ENCODE data around the gene ZBTB11.
A peak's percentile ranks its signal among the peaks of the same experiment; 100 is the strongest.
"Not testable (repeated sequence)": the region's sequence is repeated elsewhere in the genome, so short reads cannot be mapped to it uniquely, and the experiment has no call there.

ZBTB11 gene, protein sequence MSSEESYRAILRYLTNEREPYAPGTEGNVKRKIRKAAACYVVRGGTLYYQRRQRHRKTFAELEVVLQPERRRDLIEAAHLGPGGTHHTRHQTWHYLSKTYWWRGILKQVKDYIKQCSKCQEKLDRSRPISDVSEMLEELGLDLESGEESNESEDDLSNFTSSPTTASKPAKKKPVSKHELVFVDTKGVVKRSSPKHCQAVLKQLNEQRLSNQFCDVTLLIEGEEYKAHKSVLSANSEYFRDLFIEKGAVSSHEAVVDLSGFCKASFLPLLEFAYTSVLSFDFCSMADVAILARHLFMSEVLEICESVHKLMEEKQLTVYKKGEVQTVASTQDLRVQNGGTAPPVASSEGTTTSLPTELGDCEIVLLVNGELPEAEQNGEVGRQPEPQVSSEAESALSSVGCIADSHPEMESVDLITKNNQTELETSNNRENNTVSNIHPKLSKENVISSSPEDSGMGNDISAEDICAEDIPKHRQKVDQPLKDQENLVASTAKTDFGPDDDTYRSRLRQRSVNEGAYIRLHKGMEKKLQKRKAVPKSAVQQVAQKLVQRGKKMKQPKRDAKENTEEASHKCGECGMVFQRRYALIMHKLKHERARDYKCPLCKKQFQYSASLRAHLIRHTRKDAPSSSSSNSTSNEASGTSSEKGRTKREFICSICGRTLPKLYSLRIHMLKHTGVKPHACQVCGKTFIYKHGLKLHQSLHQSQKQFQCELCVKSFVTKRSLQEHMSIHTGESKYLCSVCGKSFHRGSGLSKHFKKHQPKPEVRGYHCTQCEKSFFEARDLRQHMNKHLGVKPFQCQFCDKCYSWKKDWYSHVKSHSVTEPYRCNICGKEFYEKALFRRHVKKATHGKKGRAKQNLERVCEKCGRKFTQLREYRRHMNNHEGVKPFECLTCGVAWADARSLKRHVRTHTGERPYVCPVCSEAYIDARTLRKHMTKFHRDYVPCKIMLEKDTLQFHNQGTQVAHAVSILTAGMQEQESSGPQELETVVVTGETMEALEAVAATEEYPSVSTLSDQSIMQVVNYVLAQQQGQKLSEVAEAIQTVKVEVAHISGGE

DNA sequence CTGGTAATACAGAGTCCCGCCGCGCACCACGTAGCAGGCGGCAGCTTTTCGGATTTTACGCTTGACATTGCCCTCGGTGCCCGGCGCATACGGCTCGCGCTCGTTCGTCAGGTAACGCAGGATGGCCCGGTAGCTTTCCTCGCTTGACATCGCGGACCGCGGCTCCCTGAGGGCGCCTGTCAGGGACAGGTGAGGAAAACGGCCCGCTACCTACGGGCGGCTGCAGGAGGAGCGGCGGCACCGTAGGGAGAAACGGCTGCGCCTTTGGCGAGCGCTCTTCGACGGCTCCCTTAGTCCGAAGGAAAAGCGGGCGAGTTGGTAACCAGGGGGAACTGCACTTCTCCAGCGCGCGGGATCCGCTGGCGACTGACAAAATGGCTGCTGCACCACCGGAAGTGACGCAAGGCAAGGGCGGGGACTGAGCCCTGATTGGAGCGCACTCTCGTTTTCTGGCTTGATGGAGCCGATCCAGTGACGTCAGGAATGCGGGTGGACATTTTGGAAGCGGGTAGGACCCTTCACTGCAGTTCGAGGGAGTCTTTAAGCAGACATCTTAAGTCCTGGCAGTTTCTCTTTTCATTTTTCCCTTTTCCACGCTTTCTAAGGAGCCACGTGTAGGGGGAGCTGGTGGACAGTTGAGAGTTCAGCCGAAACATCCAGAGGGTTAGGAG lies at the start of gene ZBTB11:
TSS of gene ZBTB11 (minus strand) at position 368 of the 671 bp plus-strand sequence. CDS start at position 150, 218 bp downstream.
- peak; percentile 99 for DNase-seq

DNA sequence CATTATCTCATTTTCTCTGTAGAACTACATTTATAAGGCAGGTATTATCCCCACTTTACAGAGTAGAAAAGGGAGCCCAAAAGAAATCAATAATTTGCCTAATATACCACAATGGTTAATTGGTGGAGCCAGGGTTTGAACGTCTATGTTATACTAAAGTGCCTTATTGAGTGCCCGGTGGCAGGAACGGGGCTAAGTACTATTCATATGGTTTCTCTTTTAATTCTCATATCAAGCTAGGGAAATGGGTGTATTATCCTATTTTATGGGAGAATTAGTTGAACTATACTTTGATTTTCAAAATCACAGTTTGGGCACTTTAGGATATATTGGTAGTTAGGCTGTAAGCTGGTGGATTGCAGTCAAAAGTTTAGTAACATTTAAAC lies 49.0 kb upstream of the ZBTB11 start:
- DNase-seq, result no peak

DNA sequence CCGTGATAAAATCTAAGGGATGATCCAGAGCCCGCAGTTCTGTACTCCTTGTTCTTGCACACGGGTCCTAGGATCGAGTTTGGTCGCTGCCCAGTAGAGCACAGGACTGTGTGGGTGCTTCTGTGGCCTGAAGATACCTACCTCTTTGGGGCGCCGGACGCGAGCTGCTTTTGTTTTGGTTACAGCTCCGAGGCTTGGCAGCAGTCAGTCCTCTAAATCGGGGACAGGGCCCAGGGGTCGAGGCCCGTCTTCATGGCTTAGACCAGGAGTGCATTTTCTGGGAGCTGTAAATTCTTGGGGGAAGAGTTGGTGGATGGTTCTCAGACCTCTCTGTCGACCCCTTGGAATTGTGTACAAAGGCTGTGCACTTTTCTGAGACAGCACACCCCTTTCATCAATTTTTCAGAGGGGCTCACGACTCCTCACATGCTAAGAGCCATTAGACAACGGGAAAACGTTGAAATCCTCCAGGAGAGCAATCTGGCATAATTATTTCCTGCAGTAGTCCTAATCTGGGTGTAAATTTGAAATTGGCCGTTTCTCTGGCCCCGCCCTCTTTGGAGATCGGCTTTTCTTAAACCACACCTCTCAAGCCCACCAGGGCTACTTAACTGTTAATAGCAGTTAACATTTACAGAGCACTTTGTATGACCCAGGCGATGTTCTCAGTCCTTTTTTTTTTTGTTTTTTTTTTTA lies 48.4 kb upstream of the ZBTB11 start:
- DNase-seq, result peak; percentile 45

DNA sequence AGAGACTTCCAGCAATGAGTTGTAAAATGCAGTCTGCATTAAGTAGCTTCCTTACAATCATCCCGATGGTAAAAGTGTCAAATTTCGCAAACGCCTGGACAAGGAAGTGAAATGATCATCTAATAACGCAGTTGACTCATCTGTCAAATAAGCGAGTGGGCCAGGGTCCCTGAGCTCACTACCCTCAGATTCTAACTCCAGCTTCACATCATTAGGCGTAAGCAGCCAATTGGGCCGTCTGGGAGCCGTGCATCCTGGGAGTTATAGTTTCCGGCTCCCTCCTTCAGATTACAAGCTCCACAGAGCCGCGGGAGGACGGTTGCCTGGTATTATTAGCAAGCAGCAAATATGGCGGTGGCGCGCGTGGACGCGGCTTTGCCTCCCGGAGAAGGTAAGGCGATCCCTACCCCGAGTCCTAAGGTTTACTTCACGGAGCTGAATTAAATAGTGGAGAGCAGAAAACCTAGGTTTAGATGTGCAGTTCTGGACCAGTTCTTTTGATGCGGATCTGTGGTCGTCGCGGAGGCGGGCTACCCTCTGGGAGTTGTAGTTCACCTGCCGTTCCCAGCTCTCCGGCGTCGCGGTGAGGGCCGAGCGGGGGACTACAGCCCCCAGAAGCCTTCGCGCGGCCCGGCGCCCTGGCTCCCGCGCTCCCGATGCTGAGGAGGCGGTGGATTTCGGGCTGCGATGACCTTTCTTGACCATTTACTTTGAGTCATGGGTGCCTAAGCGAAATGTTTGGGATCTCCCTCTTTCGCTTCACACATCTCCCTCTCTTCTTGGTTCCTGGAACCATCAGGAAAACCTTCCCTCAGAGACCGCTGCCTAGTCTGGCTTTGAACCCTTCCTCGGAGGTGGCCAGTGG lies 47.6 kb upstream of the ZBTB11 start, which contains the start of gene CEP97:
TSS of gene CEP97 (plus strand) at position 286 of the 865 bp plus-strand sequence. CDS start at position 349, 63 bp downstream.
- peak; percentile 92 for DNase-seq

DNA sequence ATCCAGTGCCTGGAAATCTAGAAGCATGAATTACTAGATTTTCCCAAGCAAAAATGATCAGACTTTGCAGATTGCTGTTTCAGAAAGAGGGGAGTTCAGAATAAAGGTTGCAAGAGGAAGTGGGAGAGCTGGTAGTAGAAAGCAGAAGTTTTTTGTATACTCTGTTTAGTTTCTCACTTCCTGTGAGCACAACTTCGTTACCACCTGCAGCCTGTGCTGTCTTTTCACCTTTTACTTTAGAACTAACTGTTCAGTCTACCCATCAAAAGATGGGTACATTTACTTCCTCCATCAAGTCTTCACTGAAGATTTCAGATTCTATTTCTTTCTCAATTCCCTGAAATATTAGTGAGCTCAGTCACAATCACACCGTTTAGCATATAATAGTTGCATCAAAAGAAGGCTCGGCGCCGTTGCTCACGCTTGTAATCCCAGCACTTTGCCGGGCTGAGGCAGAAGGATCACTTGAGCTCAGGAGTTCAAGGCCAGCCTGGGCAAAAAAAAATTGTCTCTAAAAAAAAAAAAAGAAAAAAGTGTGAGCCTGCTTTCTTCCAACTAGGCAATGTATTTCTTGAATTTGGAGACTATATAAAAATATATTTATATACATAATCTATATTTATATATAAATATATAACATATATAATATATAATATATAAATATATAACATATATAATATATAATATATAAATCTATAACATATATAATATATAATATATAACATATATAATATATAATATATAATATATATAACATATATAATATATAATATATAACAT lies 45.7 kb upstream of the ZBTB11 start:
- DNase-seq, result peak; percentile 82

DNA sequence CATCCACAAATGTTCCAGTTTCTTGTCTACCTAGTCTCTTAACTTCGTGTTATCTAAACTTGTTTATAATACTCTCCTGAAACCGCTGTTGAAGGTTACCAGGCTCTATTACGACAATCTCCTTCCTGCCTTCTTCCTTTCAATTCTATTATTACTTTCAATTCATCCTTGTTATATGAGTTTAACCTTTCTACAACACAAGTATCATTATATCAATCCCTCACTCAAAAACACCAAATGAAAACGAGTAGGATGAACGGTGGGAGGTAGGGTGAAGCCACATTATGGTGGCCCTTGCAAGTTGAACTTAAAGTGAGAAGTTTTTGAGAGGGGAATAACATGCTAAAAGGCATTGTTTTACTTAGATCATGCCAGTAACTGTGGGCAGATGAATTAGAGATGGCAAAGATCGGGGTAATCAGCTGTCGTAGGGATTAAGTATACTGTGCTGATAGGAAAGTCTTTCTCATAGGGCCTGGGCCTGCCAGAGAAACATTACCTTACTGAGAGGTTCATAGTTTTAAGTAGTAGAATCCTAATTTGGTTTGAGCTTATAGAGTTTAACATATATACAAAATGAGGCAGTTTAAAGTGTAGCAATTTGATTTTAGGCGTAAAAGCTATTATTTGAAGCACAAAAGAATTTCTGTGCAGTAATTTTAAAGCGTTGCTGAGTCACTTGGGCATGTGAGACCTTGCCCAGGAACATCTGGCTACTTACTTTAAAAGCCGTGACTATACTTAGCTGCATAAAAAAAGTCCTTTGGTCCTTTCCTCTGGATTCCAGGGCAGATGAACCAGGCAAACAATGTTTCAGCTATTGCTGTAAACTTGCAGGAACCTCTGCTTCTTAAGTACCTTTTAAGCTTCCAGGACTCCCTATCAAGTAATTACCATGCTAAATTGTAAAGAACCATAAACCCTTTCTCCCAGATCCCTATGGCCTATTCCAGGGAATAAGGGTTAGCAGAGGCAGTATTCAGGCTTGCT lies 44.2 kb upstream of the ZBTB11 start:
- peak; percentile 44 for DNase-seq

DNA sequence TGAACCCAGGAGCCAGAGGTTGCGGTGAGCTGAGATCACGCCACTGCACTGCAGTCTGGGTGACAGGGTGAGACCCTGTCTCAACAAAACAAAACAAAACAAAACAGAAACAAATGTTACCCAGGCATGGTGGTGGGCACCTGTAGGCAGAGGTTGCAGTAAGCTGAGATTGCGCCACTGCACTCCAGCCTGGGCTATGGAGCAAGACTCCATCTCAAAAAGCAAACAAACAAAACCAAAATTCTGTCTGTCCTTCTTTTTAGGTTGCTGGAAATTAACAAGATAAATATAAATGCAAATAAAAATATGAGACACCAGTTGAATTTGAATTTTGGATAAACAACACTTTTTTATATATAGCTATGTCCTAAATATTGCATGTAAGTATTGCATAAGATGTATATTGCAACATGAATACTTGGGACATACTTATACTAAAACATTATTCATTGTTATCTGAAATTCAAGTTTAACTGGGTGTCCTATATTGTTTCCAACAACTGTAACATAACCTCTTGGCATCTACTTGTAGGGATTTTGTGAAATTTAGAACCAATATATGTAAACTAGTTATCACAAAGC lies 42.8 kb upstream of the ZBTB11 start:
- no peak for DNase-seq

DNA sequence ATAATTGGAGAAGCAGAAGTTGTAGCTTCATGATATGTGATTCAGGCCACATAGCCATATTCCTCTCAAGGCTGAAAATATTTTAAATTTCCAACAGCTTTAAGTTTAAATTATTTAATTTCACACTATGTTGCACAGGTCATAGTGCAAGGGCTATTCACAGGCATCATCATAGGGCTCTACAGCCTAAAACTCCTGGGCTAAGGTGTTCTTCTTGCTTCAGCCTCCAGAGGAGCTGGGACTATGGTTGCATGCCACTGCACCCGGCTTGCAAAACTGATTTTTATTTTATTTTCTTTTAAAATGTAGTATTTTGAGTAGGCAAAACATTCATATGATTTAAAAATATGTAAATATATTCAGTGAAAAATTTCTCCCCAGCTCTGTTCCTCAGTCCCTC lies 41.5 kb upstream of the ZBTB11 start:
- no peak for DNase-seq

DNA sequence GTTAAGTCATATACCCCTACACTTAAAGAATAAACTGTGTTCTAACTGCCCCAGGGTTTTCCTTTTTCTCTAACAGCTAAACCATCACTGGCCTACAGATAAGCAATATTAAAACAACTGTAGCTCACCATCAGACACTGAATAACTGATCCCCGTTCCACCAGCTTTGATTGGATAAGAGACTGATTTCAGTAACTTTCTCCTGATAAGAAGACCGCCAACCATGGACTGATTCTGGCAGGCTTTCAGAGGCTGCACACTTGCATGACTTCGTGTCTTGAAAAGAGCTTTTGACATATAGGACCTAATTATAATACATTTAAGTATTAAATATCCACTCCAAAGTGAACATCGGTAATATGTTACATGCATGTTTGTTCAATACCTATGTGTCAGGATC lies 32.2 kb upstream of the ZBTB11 start:
- no peak for DNase-seq

DNA sequence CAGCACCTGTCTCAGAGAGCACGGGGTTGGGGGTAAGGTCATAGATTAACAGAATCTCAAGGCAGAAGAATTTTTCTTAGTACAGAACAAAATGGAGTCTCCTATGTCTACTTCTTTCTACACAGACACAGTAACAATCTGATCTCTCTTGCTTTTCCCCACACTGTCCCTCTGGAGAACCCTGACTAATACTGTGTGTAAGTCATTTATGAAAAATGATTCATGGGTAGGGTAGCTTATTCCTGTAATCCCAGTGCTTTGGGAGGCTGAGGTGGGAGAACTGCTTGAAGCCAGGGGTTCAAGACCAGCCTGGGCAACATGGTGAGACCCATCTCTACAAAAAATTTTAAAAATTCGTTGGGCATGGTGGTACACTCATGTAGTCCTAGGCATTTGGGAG lies 27.7 kb upstream of the ZBTB11 start:
- not testable (repeated sequence) for DNase-seq

DNA sequence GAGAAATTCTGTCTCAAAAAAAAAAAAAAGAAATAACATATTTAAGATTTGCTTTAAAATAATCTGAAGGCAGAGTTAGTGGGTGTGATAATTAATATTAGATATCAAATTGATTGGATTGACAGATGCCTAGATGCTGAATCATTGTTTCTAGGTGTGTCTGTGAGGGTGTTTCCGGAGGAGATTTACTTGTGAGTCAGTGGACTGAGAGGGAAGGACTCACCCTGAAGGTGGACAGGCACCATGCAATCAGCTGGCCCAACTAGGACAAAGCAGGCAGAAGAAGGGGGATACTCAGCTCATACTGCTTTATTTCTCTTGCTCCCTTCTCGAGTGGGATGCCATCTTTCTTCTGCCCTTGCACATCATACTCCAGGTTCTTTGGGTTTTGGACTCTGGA lies 26.2 kb upstream of the ZBTB11 start:
- DNase-seq, result no peak

DNA sequence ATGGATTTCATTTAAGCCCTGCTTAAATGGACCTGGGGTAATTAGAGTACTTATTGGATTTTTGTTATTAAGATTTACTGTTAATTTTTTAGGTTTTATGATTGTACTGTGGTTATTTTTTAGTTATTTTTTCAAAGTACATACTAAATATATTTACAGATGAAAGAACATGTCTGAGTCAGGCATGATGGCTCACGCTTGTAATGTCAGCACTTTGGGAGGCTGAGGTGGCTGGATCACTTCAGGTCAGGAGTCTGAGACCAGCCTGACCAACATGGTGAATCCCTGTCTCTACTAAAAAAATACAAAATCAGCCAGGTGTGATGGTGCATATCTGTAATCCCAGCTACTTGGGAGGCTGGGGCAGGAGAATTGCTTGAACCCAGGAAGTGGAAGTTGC lies 25.8 kb upstream of the ZBTB11 start:
- no peak for DNase-seq

DNA sequence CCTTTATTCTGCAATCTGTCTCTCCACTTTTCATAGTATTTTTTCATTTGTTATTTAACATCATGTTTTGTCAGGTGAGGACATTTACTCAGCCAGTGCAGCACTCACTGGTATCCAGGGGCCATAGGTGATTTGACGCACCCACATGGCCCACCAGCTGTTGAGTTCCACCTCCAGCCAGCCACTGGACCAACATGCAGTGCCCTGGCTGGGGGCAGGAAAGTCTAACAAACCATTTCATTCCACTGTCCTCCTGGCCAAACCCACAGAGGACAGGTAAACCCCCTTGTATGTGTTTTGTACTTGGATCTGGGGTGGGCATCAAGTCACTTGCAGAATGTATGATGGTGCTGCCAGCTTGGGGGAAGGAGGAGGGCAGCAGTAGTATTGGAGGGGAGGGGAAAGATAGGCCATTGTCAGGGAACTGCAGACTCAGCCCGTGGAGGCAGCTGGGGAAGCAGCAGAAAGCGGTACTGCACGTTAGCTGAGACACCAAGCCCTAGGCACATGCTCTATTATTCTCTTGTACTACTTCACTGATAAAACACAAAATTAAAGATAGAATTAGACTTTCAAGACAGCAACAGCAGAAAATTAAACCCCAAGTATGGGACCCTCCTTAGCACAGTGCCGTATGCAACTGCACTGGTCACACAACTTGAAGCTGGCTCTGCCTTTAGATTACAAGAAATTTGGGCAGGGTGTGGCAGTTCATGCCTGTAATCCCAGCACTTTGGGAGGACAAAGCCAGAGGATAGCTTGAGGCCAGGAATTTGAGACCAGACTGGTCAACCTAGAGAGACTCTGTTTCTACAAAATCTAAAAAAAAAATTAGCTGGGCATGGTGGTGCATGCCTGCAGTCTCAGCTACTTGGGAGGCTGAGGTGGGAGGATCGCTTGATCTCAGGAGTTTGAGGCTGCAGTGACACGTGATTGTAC lies 25.0 kb upstream of the ZBTB11 start:
- DNase-seq, result peak; percentile 73

DNA sequence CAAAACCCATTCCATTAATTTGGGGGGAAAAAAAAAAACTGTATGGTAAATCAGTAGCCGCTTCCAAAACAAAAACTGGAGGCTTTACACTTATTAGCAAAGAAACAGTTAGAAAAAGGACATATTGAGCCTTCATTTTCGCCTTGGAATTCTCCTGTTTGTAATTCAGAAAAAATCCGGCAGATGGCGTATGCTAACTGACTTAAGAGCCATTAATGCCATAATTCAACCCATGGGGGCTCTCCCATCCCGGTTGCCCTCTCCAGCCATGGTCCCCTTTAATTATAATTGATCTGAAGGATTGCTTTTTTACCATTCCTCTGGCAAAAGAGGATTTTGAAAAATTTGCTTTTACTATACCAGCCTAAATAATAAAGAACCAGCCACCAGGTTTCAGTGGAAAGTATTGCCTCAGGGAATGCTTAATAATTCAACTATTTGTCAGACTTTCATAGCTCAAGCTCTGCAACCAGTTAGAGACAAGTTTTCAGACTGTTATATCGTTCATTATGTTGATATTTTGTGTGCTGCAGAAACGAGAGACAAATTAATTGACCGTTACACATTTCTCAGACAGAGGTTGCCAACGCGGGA lies 18.9 kb upstream of the ZBTB11 start:
- DNase-seq, result peak; percentile 80

DNA sequence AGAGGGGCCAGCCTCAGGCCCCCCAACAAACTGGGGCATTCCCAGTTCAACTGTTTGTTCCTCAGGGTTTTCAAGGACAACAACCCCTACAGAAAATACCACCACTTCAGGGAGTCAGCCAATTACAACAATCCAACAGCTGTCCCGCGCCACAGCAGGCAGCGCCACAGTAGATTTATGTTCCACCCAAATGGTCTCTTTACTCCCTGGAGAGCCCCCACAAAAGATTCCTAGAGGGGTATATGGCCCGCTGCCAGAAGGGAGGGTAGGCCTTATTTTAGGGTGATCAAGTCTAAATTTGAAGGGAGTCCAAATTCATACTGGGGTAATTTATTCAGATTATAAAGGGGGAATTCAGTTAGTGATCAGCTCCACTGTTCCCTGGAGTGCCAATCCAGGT lies 17.9 kb upstream of the ZBTB11 start:
- not testable (repeated sequence) for DNase-seq

DNA sequence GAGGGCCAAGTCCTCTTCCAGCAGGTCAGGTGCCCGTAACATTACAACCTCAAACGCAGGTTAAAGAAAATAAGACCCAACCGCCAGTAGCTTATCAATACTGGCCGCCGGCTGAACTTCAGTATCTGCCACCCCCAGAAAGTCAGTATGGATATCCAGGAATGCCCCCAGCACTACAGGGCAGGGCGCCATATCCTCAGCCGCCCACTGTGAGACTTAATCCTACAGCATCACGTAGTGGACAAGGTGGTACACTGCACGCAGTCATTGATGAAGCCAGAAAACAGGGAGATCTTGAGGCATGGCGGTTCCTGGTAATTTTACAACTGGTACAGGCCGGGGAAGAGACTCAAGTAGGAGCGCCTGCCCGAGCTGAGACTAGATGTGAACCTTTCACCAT lies 16.6 kb upstream of the ZBTB11 start:
- peak; percentile 67 for DNase-seq
